ENCODE data around the gene HTRA3. TPM values are rescaled to one million over a fixed set of nuclear protein-coding genes. Genes with fewer than 3 reads are reported as not detected.
A peak's percentile ranks its signal among the peaks of the same experiment; 100 is the strongest.

HTRA3 gene
- total RNA-seq, 2 donors from 2014 or later: 52.6 to 55.5 TPM

- DNase-seq (ENCODE audit: low spot score) (no peak), ATAC-seq (ENCODE audit: insufficient number of reproducible peaks, low FRiP score, low read depth) (no peak)
- Histone ChIP-seq H3K36me3 (no peaks in the 10 kb centered on the region), H3K27me3 (replicated peaks; ENCODE audit: insufficient read depth) (no peaks in the 10 kb centered on the region), H3K9me3 (no peaks in the 10 kb centered on the region), H3K4me3 (peak overlapping the region; percentile 67), H3K27ac (no peak overlapping the region), H3K4me1 (ENCODE audit: control insufficient read depth in 1 of 2, low read depth in 2 of 2) (peaks cover 8 to 56% of the 10 kb centered on the region in 2 donors)
- no peak for TF ChIP-seq CTCF (IDR thresholded peaks at IDR 0.05)
These were observed 1.6 kb downstream of the HTRA3 start for GRCh38 chr4:8270912-8271815.

- Histone ChIP-seq H3K4me3 (no peak overlapping the region), H3K4me1 (ENCODE audit: control insufficient read depth in 1 of 2, low read depth in 2 of 2) (peaks cover 14 to 61% of the 10 kb centered on the region in 2 donors), H3K27me3 (replicated peaks; ENCODE audit: insufficient read depth) (no peaks in the 10 kb centered on the region), H3K9me3 (no peaks in the 10 kb centered on the region), H3K36me3 (no peaks in the 10 kb centered on the region), H3K27ac (no peak overlapping the region)
- TF ChIP-seq CTCF (IDR thresholded peaks at IDR 0.05): no peak
- DNase-seq (ENCODE audit: low spot score) (no peak), ATAC-seq (ENCODE audit: insufficient number of reproducible peaks, low FRiP score, low read depth) (no peak)
These were observed 2.3 kb downstream of the HTRA3 start for GRCh38 chr4:8271821-8272220.

DNA sequence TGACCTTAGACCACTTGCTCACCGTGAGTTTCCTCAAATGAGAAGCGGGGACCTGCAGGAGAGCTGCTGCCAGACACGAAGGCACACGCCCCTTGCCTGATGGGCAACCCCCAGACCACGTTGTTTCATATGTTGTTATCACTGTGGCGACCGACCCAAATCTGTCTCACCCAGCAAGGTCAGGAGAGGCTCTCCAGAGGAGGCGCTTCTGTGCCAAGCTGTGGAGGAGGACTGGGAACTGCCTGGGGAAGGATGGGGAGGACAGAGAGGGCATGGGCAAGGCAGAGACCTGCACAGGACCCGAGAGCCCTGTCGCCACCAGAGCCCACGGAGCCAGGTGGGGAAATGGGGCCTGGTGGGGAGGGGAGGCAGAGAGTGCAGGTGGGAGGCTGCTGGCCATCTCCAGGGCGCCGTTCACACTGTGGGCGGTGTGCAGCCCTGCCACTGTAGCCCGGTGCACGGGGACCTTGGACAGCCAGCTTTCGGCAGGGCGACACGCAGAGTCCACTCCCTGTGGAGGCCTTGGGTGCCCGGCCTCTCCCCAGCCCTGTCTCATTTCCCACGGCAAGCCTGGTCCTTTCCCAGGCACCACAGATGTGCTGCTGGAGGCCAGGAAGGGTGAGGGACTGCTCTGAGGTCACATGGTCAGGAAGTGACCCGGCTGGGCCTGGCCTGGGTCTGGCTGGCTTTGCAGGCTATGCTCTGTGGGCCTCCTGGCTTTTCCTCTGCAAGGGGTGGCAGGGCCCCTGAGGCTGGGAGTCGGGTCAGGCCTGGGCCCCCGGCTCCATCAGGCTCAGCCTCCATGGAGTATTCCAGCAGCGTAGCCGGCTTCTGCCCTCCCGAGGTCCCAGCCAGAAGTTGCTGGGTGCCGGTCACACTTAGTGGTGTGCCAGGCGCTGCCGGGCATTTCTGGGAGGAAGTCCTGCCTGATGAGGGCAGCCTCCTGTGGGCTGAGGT lies 3.2 kb downstream of the HTRA3 start:
- Histone ChIP-seq H3K9me3 (no peaks in the 10 kb centered on the region), H3K27ac (peak overlapping the region; percentile 27 to 32), H3K36me3 (no peaks in the 10 kb centered on the region), H3K4me3 (no peak overlapping the region), H3K27me3 (replicated peaks; ENCODE audit: insufficient read depth) (no peaks in the 10 kb centered on the region), H3K4me1 (ENCODE audit: control insufficient read depth in 1 of 2, low read depth in 2 of 2) (peaks cover 14 to 62% of the 10 kb centered on the region in 2 donors)
- DNase-seq (ENCODE audit: low spot score) (no peak), ATAC-seq (ENCODE audit: insufficient number of reproducible peaks, low FRiP score, low read depth) (no peak)
- TF ChIP-seq CTCF (IDR thresholded peaks at IDR 0.05): no peak

DNA sequence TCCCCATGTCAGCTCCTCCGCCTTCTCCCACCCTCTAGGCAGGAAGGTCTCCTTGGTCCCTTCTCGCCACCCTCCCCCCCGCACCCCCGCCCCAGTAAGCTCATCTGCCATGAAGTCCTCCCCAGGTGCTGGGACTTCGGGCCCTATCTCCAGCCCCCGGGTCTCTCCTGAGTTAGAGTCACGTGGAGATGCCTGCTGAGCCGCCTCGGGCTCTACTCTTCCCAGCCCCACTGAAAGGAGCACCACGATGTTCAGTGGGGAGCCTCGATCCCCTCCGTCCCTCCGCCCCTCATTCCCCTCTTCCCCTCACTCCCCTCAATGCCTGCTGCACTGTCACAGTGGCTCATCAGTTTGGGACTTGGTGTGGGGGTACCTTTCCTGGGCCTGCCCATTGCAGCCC lies 3.9 kb downstream of the HTRA3 start:
- DNase-seq (ENCODE audit: low spot score): no peak
- no peak for ATAC-seq (ENCODE audit: insufficient number of reproducible peaks, low FRiP score, low read depth)
- Histone ChIP-seq H3K4me1 (ENCODE audit: control insufficient read depth in 1 of 2, low read depth in 2 of 2) (peaks cover 14 to 69% of the 10 kb centered on the region in 2 donors), H3K27me3 (replicated peaks; ENCODE audit: insufficient read depth) (no peaks in the 10 kb centered on the region), H3K9me3 (no peaks in the 10 kb centered on the region), H3K36me3 (no peaks in the 10 kb centered on the region), H3K27ac (peak overlapping the region; percentile 27 to 32), H3K4me3 (no peak overlapping the region)
- TF ChIP-seq CTCF (IDR thresholded peaks at IDR 0.05): no peak

Data from thoracic aorta (tissue), 2 donors.